Activated naive CD4-positive, alpha-beta T cell treated with Interleukin-2 at 50 U/mL for 16 hours (primary cell): ENCODE measurements around the gene ALG3.
A peak's percentile ranks its signal among the peaks of the same experiment; 100 is the strongest.

Source experiments
- DNase-seq: peaks from one replicate; pipeline ENCODE4 v3.0.0-alpha.2; 2020

Gene ALG3

GRCh38 chr3:184234671-184235380 lies 13.9 kb downstream of the ALG3 start:
- no peak for DNase-seq

GRCh38 chr3:184234224-184234623 lies 14.5 kb downstream of the ALG3 start:
- DNase-seq = no peak

- no peak for DNase-seq
Measured at GRCh38 chr3:184233127-184233843, 15.5 kb downstream of the ALG3 start.

GRCh38 chr3:184231671-184232070 lies 17.1 kb downstream of the ALG3 start:
- DNase-seq = no peak

- no peak for DNase-seq
Measured at GRCh38 chr3:184230603-184231528, 17.9 kb downstream of the ALG3 start.

- DNase-seq = no peak
Measured at GRCh38 chr3:184230081-184230602, 18.6 kb downstream of the ALG3 start.

GRCh38 chr3:184229394-184230080 lies 19.2 kb downstream of the ALG3 start, which contains the start of gene VWA5B2:
TSS of gene VWA5B2 (plus strand) at chr3:184229585. CDS start at chr3:184230529, 944 bp downstream.
- DNase-seq = peak; percentile 82

GRCh38 chr3:184228376-184229137 lies 20.2 kb downstream of the ALG3 start:
- no peak for DNase-seq

GRCh38 chr3:184227481-184227935 lies 21.3 kb downstream of the ALG3 start:
- DNase-seq = peak; percentile 53

- DNase-seq = no peak
Measured at GRCh38 chr3:184223946-184224345, 24.8 kb downstream of the ALG3 start.

GRCh38 chr3:184222521-184222920 lies 26.2 kb downstream of the ALG3 start:
- no peak for DNase-seq

GRCh38 chr3:184218814-184219213 lies 29.9 kb downstream of the ALG3 start:
- DNase-seq = no peak

GRCh38 chr3:184211718-184212117 lies 37.0 kb downstream of the ALG3 start:
- DNase-seq = no peak

- DNase-seq = no peak
Measured at GRCh38 chr3:184211297-184211696, 37.5 kb downstream of the ALG3 start.

- DNase-seq = no peak
Measured at GRCh38 chr3:184209146-184209923, 39.4 kb downstream of the ALG3 start.

- DNase-seq = no peak
Measured at GRCh38 chr3:184203526-184203925, 45.2 kb downstream of the ALG3 start.

- DNase-seq = no peak
Measured at GRCh38 chr3:184200825-184201224, 47.9 kb downstream of the ALG3 start.

GRCh38 chr3:184198509-184198908 lies 50.3 kb downstream of the ALG3 start:
- DNase-seq = no peak

- DNase-seq = no peak
Measured at GRCh38 chr3:184196536-184196935, 52.2 kb downstream of the ALG3 start.

- no peak for DNase-seq
Measured at GRCh38 chr3:184193991-184194539, 54.7 kb downstream of the ALG3 start.
